CD8-positive, alpha-beta memory T cell (primary cell): ENCODE results near the gene CARD11. TPM values are rescaled to one million over a fixed set of nuclear protein-coding genes. Genes with fewer than 3 reads are reported as not detected.

ENCODE experiments used
- CTCF ChIA-PET: fragments of 350-600 bp; sonication (Branson Sonifier 250); formaldehyde crosslinking; loops from one replicate; lab custom pipeline; 2021; ENCODE audit warnings: antibody characterized with exemption; lab: Charles Lee
- POLR2A ChIA-PET: fragments of 350-600 bp; sonication (Branson Sonifier 250); formaldehyde crosslinking; loops from one replicate; lab custom pipeline; 2021; ENCODE audit warnings: antibody characterized with exemption; lab: Charles Lee
- DNase-seq, 5 donors: peaks; one replicate each; pipeline versions ENCODE4 v3.0.0 to v3.0.0-alpha.2; 2020 to 2022; ENCODE audit warnings: mixed read lengths in 1 of 5
- H3K27ac ChIP-seq: one replicate; pipeline ENCODE4 v1.7.0; 2013; ENCODE audit warnings: low read depth, mild to moderate bottlenecking, low read length, moderate library complexity
- H3K27me3 ChIP-seq: 2 replicates; pipeline ENCODE4 v1.7.0; 2013; ENCODE audit warnings: low read length, mild to moderate bottlenecking; ENCODE audit not compliant: insufficient read depth, poor library complexity, severe bottlenecking
- H3K36me3 ChIP-seq: 2 replicates; pipeline ENCODE4 v1.7.0; 2013; ENCODE audit warnings: mild to moderate bottlenecking, low read length, moderate library complexity; ENCODE audit not compliant: insufficient read depth
- H3K4me1 ChIP-seq: 2 replicates; pipeline ENCODE4 v1.7.0; 2013; ENCODE audit warnings: mild to moderate bottlenecking, low read length, moderate library complexity; ENCODE audit not compliant: insufficient read depth
- H3K4me3 ChIP-seq: 2 replicates; pipeline ENCODE4 v1.7.0; 2013; ENCODE audit warnings: mild to moderate bottlenecking, low read length
- H3K9me3 ChIP-seq: 2 replicates; pipeline ENCODE4 v1.7.0; 2013; ENCODE audit warnings: mild to moderate bottlenecking, low read length
- H3K27ac Mint-ChIP-seq, 8 donors: one replicate each; pipeline ENCODE4 v1.8.0; 2020 to 2021; ENCODE audit warnings: mixed read lengths in 8 of 8, mild to moderate bottlenecking in 6 of 8, inconsistent platforms in 3 of 8, moderate library complexity in 3 of 8
- H3K27me3 Mint-ChIP-seq, 2 donors: one replicate each; pipeline ENCODE4 v1.8.0; 2020 to 2021; ENCODE audit warnings: mixed read lengths in 2 of 2, mild to moderate bottlenecking in 1 of 2, moderate library complexity in 1 of 2
- H3K36me3 Mint-ChIP-seq, 3 donors: one replicate each; pipeline ENCODE4 v1.8.0; 2020 to 2021; ENCODE audit warnings: mixed read lengths in 3 of 3, inconsistent platforms in 1 of 3, mild to moderate bottlenecking in 1 of 3
- H3K4me1 Mint-ChIP-seq, 3 donors: one replicate each; pipeline ENCODE4 v1.8.0; 2020 to 2021; ENCODE audit warnings: mixed read lengths in 3 of 3, inconsistent platforms in 1 of 3, mild to moderate bottlenecking in 1 of 3
- H3K4me3 Mint-ChIP-seq, 7 donors: one replicate each; pipeline ENCODE4 v1.8.0; 2020 to 2021; ENCODE audit warnings: mixed read lengths in 7 of 7, mild to moderate bottlenecking in 6 of 7, moderate library complexity in 4 of 7, inconsistent platforms in 2 of 7
- H3K9me3 Mint-ChIP-seq, 5 donors: one replicate each; pipeline ENCODE4 v1.8.0; 2020 to 2022; ENCODE audit warnings: mixed read lengths in 5 of 5, mild to moderate bottlenecking in 3 of 5, moderate library complexity in 2 of 5, inconsistent platforms in 1 of 5
- polyA plus RNA-seq: library from polyadenylated mRNA; unstranded; fragments of 300-500 nt; fragmentation: Illumina TruSeq; gene quantifications from one replicate; pipeline ENCODE4 v1.2.3, GENCODE V29; 2021
- total RNA-seq, 2 experiments: library from RNA; stranded (reverse); gene quantifications; one replicate each; pipeline ENCODE4 v1.2.3, GENCODE V29; 2021

The CARD11 gene
- total and polyA plus RNA-seq, 3 experiments from 2014 or later, result 40.9 to 72.1 (median 68.4) TPM

- Mint-ChIP-seq H3K4me3 (no peak overlapping the region), H3K36me3 (no peaks in the 10 kb centered on the region), H3K4me1 (peaks cover 2 to 12% (median 5%) of the 10 kb centered on the region in 3 donors), H3K9me3 (no peaks in the 10 kb centered on the region), H3K27me3 (peaks cover 0 to 7% of the 10 kb centered on the region in 2 donors), H3K27ac (no peak overlapping the region)
- Histone ChIP-seq H3K4me3 (no peak overlapping the region), H3K9me3 (no peaks in the 10 kb centered on the region), H3K36me3 (no peaks in the 10 kb centered on the region), H3K27me3 (no peaks in the 10 kb centered on the region), H3K4me1 (no peaks in the 10 kb centered on the region), H3K27ac (no peak overlapping the region)
- ChIA-PET CTCF (interaction anchor here (1.8 to 3.3 kb wide), 2 partner anchors 10 to 73 kb away, joined by 6 to 10 read pairs; no protein-coding TSS in a partner anchor), POLR2A (no interaction called here)
- DNase-seq, result no peak
These were observed 38.7 kb upstream of the CARD11 start for GRCh38 chr7:3082386-3082785.

GRCh38 chr7:3080106-3080505 is 36.4 kb upstream of the CARD11 start:
- H3K9me3 Mint-ChIP-seq, result peaks cover 0 to 3% (median 0%) of the 10 kb centered on the region in 5 donors
- peak overlapping the region in 2 of 8 donors; percentile 50 to 72 for H3K27ac Mint-ChIP-seq
- H3K4me1 Mint-ChIP-seq, result peaks cover 0 to 6% (median 5%) of the 10 kb centered on the region in 3 donors
- no peaks in the 10 kb centered on the region for H3K4me1 ChIP-seq
- H3K27ac ChIP-seq, result no peak overlapping the region
- no peaks in the 10 kb centered on the region for H3K36me3 ChIP-seq
- DNase-seq, result no peak
- no peak overlapping the region for H3K4me3 Mint-ChIP-seq
- POLR2A ChIA-PET, result no interaction called here
- H3K4me3 ChIP-seq, result no peak overlapping the region
- H3K27me3 ChIP-seq, result no peaks in the 10 kb centered on the region
- H3K27me3 Mint-ChIP-seq, result peaks cover 0 to 7% of the 10 kb centered on the region in 2 donors
- CTCF ChIA-PET, result interaction anchor here (0.7 to 1.5 kb wide), 3 partner anchors 10 to 215 kb away, joined by 3 to 4 read pairs (median 3); no protein-coding TSS in a partner anchor
- peaks cover 0 to 5% (median 0%) of the 10 kb centered on the region in 3 donors for H3K36me3 Mint-ChIP-seq
- no peaks in the 10 kb centered on the region for H3K9me3 ChIP-seq

- H3K4me1 ChIP-seq, result no peaks in the 10 kb centered on the region
- H3K36me3 Mint-ChIP-seq, result peaks cover 0 to 5% (median 0%) of the 10 kb centered on the region in 3 donors
- H3K27ac ChIP-seq, result no peak overlapping the region
- no peak overlapping the region for H3K4me3 ChIP-seq
- ChIA-PET POLR2A (no interaction called here), CTCF (no interaction called here)
- H3K9me3 Mint-ChIP-seq, result peaks cover 0 to 3% (median 0%) of the 10 kb centered on the region in 5 donors
- no peaks in the 10 kb centered on the region for H3K9me3 ChIP-seq
- DNase-seq, result no peak
- no peak overlapping the region for H3K4me3 Mint-ChIP-seq
- H3K4me1 Mint-ChIP-seq, result peaks cover 0 to 8% (median 4%) of the 10 kb centered on the region in 3 donors
- H3K27ac Mint-ChIP-seq, result no peak overlapping the region
- no peaks in the 10 kb centered on the region for H3K36me3 ChIP-seq
- H3K27me3 Mint-ChIP-seq, result peaks cover 0 to 3% of the 10 kb centered on the region in 2 donors
- no peaks in the 10 kb centered on the region for H3K27me3 ChIP-seq
These were observed 34.8 kb upstream of the CARD11 start for GRCh38 chr7:3078514-3078913.

GRCh38 chr7:3076700-3077099 is 33.0 kb upstream of the CARD11 start:
- CTCF ChIA-PET, result no interaction called here
- POLR2A ChIA-PET, result no interaction called here
- Histone ChIP-seq H3K4me1 (no peaks in the 10 kb centered on the region), H3K4me3 (no peak overlapping the region), H3K27me3 (no peaks in the 10 kb centered on the region), H3K27ac (no peak overlapping the region), H3K36me3 (no peaks in the 10 kb centered on the region), H3K9me3 (no peaks in the 10 kb centered on the region)
- peak overlapping the region in 1 of 8 donors; percentile 61 for H3K27ac Mint-ChIP-seq
- H3K36me3 Mint-ChIP-seq, result peaks cover 0 to 5% (median 0%) of the 10 kb centered on the region in 3 donors
- DNase-seq, result no peak
- H3K27me3 Mint-ChIP-seq, result peaks cover 0 to 3% of the 10 kb centered on the region in 2 donors
- peaks cover 3 to 9% (median 5%) of the 10 kb centered on the region in 3 donors for H3K4me1 Mint-ChIP-seq
- no peak overlapping the region for H3K4me3 Mint-ChIP-seq
- H3K9me3 Mint-ChIP-seq, result peaks cover 0 to 3% (median 0%) of the 10 kb centered on the region in 5 donors

GRCh38 chr7:3076163-3076562 is 32.5 kb upstream of the CARD11 start:
- Mint-ChIP-seq H3K4me1 (peaks cover 8 to 13% (median 10%) of the 10 kb centered on the region in 3 donors), H3K9me3 (peaks cover 0 to 6% (median 2%) of the 10 kb centered on the region in 5 donors), H3K27ac (no peak overlapping the region), H3K27me3 (peaks cover 0 to 3% of the 10 kb centered on the region in 2 donors), H3K4me3 (no peak overlapping the region), H3K36me3 (peaks cover 0 to 8% (median 3%) of the 10 kb centered on the region in 3 donors)
- CTCF ChIA-PET, result interaction anchor here (1.9 kb wide), 1 partner anchor 10 kb away, joined by 6 read pairs; no protein-coding TSS in a partner anchor
- no peak for DNase-seq
- POLR2A ChIA-PET, result no interaction called here
- H3K9me3 ChIP-seq, result no peaks in the 10 kb centered on the region
- H3K4me3 ChIP-seq, result no peak overlapping the region
- no peaks in the 10 kb centered on the region for H3K27me3 ChIP-seq
- no peaks in the 10 kb centered on the region for H3K4me1 ChIP-seq
- no peak overlapping the region for H3K27ac ChIP-seq
- no peaks in the 10 kb centered on the region for H3K36me3 ChIP-seq

- no peak overlapping the region for H3K27ac ChIP-seq
- Mint-ChIP-seq H3K4me3 (no peak overlapping the region), H3K4me1 (peaks cover 15 to 20% (median 17%) of the 10 kb centered on the region in 3 donors), H3K27ac (no peak overlapping the region), H3K9me3 (peaks cover 0 to 7% (median 5%) of the 10 kb centered on the region in 5 donors), H3K36me3 (peaks cover 0 to 16% (median 3%) of the 10 kb centered on the region in 3 donors), H3K27me3 (peaks cover 0 to 3% of the 10 kb centered on the region in 2 donors)
- no peak for DNase-seq
- POLR2A ChIA-PET, result no interaction called here
- H3K4me3 ChIP-seq, result no peak overlapping the region
- H3K9me3 ChIP-seq, result no peaks in the 10 kb centered on the region
- no peaks in the 10 kb centered on the region for H3K27me3 ChIP-seq
- CTCF ChIA-PET, result interaction anchor here (1.9 kb wide), 1 partner anchor 9 kb away, joined by 6 read pairs; no protein-coding TSS in a partner anchor
- H3K4me1 ChIP-seq, result no peaks in the 10 kb centered on the region
- no peaks in the 10 kb centered on the region for H3K36me3 ChIP-seq
These were observed 31.8 kb upstream of the CARD11 start for GRCh38 chr7:3075441-3075840.

GRCh38 chr7:3074459-3074821 is 30.8 kb upstream of the CARD11 start:
- peaks cover 9% of the 10 kb centered on the region for H3K4me1 ChIP-seq
- peaks cover 0 to 3% of the 10 kb centered on the region in 2 donors for H3K27me3 Mint-ChIP-seq
- no peaks in the 10 kb centered on the region for H3K36me3 ChIP-seq
- H3K4me3 ChIP-seq, result no peak overlapping the region
- no peaks in the 10 kb centered on the region for H3K27me3 ChIP-seq
- H3K27ac ChIP-seq, result no peak overlapping the region
- POLR2A ChIA-PET, result no interaction called here
- H3K4me1 Mint-ChIP-seq, result peaks cover 25 to 30% (median 27%) of the 10 kb centered on the region in 3 donors
- peaks cover 0 to 7% (median 5%) of the 10 kb centered on the region in 5 donors for H3K9me3 Mint-ChIP-seq
- DNase-seq, result no peak
- peaks cover 0 to 16% (median 3%) of the 10 kb centered on the region in 3 donors for H3K36me3 Mint-ChIP-seq
- H3K9me3 ChIP-seq, result no peaks in the 10 kb centered on the region
- H3K4me3 Mint-ChIP-seq, result no peak overlapping the region
- CTCF ChIA-PET, result interaction anchor here (1.9 kb wide), 1 partner anchor 8 kb away, joined by 6 read pairs; no protein-coding TSS in a partner anchor
- H3K27ac Mint-ChIP-seq, result peak overlapping the region in 2 of 8 donors; percentile 19 to 46

- peaks cover 14% of the 10 kb centered on the region for H3K4me1 ChIP-seq
- no peaks in the 10 kb centered on the region for H3K27me3 ChIP-seq
- Mint-ChIP-seq H3K36me3 (peaks cover 0 to 16% (median 3%) of the 10 kb centered on the region in 3 donors), H3K27me3 (peaks cover 0 to 3% of the 10 kb centered on the region in 2 donors), H3K9me3 (peaks cover 0 to 7% (median 5%) of the 10 kb centered on the region in 5 donors), H3K4me1 (peaks cover 31 to 36% (median 32%) of the 10 kb centered on the region in 3 donors), H3K4me3 (no peak overlapping the region), H3K27ac (peak overlapping the region in 2 of 8 donors; percentile 46 to 66)
- ChIA-PET CTCF (interaction anchor here (2.1 kb wide), 1 partner anchor 81 kb away, joined by 5 read pairs; no protein-coding TSS in a partner anchor), POLR2A (interaction anchor here (1.3 kb wide), 1 partner anchor 19 kb away, joined by 5 read pairs; no protein-coding TSS in a partner anchor)
- H3K27ac ChIP-seq, result no peak overlapping the region
- no peaks in the 10 kb centered on the region for H3K9me3 ChIP-seq
- no peaks in the 10 kb centered on the region for H3K36me3 ChIP-seq
- DNase-seq, result no peak
- H3K4me3 ChIP-seq, result no peak overlapping the region
These were observed 30.2 kb upstream of the CARD11 start for GRCh38 chr7:3073763-3074458.
